ENCODE measurements around the gene ARID3A. TPM values are rescaled to one million over a fixed set of nuclear protein-coding genes. Genes with fewer than 3 reads are reported as not detected.

Gene ARID3A
- total and polyA plus RNA-seq, 2 donors (not counting 3 experiments of a cell fraction or from before 2014, with no cell fraction given) = 5.4 to 13.2 TPM

DNA sequence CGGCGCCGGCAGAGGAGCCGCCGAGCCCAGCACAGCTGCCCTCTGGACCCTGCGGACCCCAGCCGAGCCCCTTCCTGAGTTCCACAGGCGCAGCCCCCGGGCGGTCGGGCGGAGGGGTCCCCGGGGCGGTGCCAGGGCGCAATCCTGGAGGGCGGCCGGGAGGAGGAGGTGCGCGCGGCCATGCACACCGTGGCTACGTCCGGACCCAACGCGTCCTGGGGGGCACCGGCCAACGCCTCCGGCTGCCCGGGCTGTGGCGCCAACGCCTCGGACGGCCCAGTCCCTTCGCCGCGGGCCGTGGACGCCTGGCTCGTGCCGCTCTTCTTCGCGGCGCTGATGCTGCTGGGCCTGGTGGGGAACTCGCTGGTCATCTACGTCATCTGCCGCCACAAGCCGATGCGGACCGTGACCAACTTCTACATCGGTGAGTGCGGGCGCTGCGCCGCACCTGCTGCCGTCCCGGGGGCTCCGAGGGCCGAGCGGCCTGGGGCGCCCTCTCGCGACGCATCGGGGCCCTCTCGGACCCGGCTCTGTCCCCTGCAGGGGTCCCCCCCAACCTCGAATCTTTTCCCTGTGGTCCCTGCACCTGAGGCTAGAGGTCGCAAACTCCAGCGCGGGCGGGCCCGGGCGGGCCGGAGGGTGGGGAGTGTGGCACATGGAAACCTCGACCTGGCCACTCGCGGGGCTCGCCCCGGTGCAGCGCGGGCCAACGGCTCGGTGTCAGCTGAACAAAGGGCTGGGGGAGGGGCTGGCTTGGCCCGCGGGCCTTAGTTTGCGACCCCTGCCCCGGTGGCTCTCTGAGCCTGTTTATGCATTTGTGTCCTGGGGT, 8.3 kb upstream of the ARID3A start, which contains the start of gene KISS1R:
Gene KISS1R, plus strand, starts transcription at position 11 of the 829 bp plus-strand sequence. Its CDS starts 170 bp downstream, at position 181.
- ChIA-PET CTCF (interaction anchor here (0.9 kb wide), 1 partner anchor 61 kb away, joined by 3 read pairs; no protein-coding TSS in a partner anchor), POLR2A (no interaction called here)
- Histone ChIP-seq H3K27me3 (ENCODE audit: control insufficient read depth in 2 of 2, insufficient read depth in 2 of 2, low read length in 2 of 2) (peaks cover 28 to 35% of the 10 kb centered on the region in 2 experiments), H3K4me1 (ENCODE audit: control insufficient read depth, extremely low read depth, insufficient read depth, low read length) (peaks cover 6% of the 10 kb centered on the region), H3K27ac (ENCODE audit: insufficient read depth, low read depth, low read length) (no peak within 1 kb of the TSS), H3K4me3 (replicated peaks in 1 of 3; ENCODE audit: insufficient read depth in 1 of 3, low read depth in 1 of 3, low read length in 3 of 3) (no peak within 1 kb of the TSS), H3K9ac (replicated peaks; ENCODE audit: extremely low read depth, insufficient read depth, low read length) (no peak within 1 kb of the TSS), H3K36me3 (ENCODE audit: control insufficient read depth in 2 of 2, extremely low read depth in 1 of 2, insufficient read depth in 2 of 2, low read length in 2 of 2) (no peaks in the 10 kb centered on the region), H3K9me1 (replicated peaks; ENCODE audit: control insufficient read depth, extremely low read depth, insufficient read depth, low read length) (no peaks in the 10 kb centered on the region), H3K4me2 (ENCODE audit: insufficient read depth, low read length) (no peak within 1 kb of the TSS), H4K20me1 (replicated peaks; ENCODE audit: control insufficient read depth, extremely low read depth, insufficient read depth, low read length) (no peaks in the 10 kb centered on the region), H2AFZ (ENCODE audit: low read depth, low read length) (no peak within 1 kb of the TSS), H3K9me3 (replicated peaks; ENCODE audit: control insufficient read depth, insufficient read depth, low read length) (no peaks in the 10 kb centered on the region), H3K79me2 (ENCODE audit: control insufficient read depth, insufficient read depth, low read length) (no peaks in the 10 kb centered on the region)
- no peak for DNase-seq (ENCODE audit: low read depth, low spot score)
- intact Hi-C loops (cut with micrococcal nuclease) = no loop called here
- no peak for FAIRE-seq
- BruUV-seq (replicated peaks) = no TSS peak
- dilution Hi-C loops (cut with MboI; ENCODE audit: extremely low pct_ligation_motif_present, low sequenced_read_pairs) = no loop called here
- TF ChIP-seq JUN (IDR thresholded peaks at IDR 0.05; ENCODE audit: borderline replicate concordance, insufficient read depth, insufficient read length, low read depth) (no peak), EZH2 (IDR thresholded peaks at IDR 0.05; ENCODE audit: borderline replicate concordance, low read depth, low read length, severe bottlenecking) (peak; percentile 99)
- TF ChIP-seq, protein P1, sequence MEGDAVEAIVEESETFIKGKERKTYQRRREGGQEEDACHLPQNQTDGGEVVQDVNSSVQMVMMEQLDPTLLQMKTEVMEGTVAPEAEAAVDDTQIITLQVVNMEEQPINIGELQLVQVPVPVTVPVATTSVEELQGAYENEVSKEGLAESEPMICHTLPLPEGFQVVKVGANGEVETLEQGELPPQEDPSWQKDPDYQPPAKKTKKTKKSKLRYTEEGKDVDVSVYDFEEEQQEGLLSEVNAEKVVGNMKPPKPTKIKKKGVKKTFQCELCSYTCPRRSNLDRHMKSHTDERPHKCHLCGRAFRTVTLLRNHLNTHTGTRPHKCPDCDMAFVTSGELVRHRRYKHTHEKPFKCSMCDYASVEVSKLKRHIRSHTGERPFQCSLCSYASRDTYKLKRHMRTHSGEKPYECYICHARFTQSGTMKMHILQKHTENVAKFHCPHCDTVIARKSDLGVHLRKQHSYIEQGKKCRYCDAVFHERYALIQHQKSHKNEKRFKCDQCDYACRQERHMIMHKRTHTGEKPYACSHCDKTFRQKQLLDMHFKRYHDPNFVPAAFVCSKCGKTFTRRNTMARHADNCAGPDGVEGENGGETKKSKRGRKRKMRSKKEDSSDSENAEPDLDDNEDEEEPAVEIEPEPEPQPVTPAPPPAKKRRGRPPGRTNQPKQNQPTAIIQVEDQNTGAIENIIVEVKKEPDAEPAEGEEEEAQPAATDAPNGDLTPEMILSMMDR (IDR thresholded peaks at IDR 0.05; ENCODE audit: extremely low read depth in 1 of 2, insufficient read depth in 1 of 2, low read depth in 1 of 2, low read length in 2 of 2) = peak; percentile 31 to 58

DNA sequence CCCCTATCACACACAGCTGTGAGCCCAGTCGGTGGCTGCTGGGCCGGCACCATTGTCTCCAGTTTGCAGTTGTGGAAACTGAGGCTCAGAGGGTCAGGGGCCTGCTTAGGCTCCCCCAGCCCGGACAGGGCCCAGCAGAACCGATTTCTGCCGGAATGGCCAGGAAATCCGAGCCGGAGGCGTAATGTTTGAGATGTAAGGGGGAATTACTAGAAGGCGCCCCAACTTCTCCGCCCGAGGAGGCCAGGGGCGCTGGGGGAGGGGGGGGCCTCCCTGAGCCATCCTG, 7.7 kb upstream of the ARID3A start:
- H3K4me3 ChIP-seq (replicated peaks in 1 of 3; ENCODE audit: insufficient read depth in 1 of 3, low read depth in 1 of 3, low read length in 3 of 3) = no peak overlapping the region
- intact Hi-C loops (cut with micrococcal nuclease) (no loop called here), dilution Hi-C loops (cut with MboI; ENCODE audit: extremely low pct_ligation_motif_present, low sequenced_read_pairs) (no loop called here)
- no peak for DNase-seq (ENCODE audit: low read depth, low spot score)
- FAIRE-seq = no peak
- peaks cover 28 to 35% of the 10 kb centered on the region in 2 experiments for H3K27me3 ChIP-seq (ENCODE audit: control insufficient read depth in 2 of 2, insufficient read depth in 2 of 2, low read length in 2 of 2)
- no peak overlapping the region for H3K27ac ChIP-seq (ENCODE audit: insufficient read depth, low read depth, low read length)
- H3K36me3 ChIP-seq (ENCODE audit: control insufficient read depth in 2 of 2, extremely low read depth in 1 of 2, insufficient read depth in 2 of 2, low read length in 2 of 2) = no peaks in the 10 kb centered on the region
- H3K4me1 ChIP-seq (ENCODE audit: control insufficient read depth, extremely low read depth, insufficient read depth, low read length) = peaks cover 6% of the 10 kb centered on the region
- no peak overlapping the region for H2AFZ ChIP-seq (ENCODE audit: low read depth, low read length)
- ChIA-PET CTCF (interaction anchor here (0.9 kb wide), 1 partner anchor 62 kb away, joined by 3 read pairs; no protein-coding TSS in a partner anchor), POLR2A (no interaction called here)
- H3K9ac ChIP-seq (replicated peaks; ENCODE audit: extremely low read depth, insufficient read depth, low read length) = no peak overlapping the region
- peak; percentile 97 for TF ChIP-seq EZH2 (IDR thresholded peaks at IDR 0.05; ENCODE audit: borderline replicate concordance, low read depth, low read length, severe bottlenecking)
- no peak for TF ChIP-seq JUN (IDR thresholded peaks at IDR 0.05; ENCODE audit: borderline replicate concordance, insufficient read depth, insufficient read length, low read depth)
- H3K9me1 ChIP-seq (replicated peaks; ENCODE audit: control insufficient read depth, extremely low read depth, insufficient read depth, low read length) = no peaks in the 10 kb centered on the region
- H3K4me2 ChIP-seq (ENCODE audit: insufficient read depth, low read length) = no peak overlapping the region
- H3K9me3 ChIP-seq (replicated peaks; ENCODE audit: control insufficient read depth, insufficient read depth, low read length) = no peaks in the 10 kb centered on the region
- no peaks in the 10 kb centered on the region for H4K20me1 ChIP-seq (replicated peaks; ENCODE audit: control insufficient read depth, extremely low read depth, insufficient read depth, low read length)
- H3K79me2 ChIP-seq (ENCODE audit: control insufficient read depth, insufficient read depth, low read length) = no peaks in the 10 kb centered on the region
- BruUV-seq (replicated peaks) = no TSS peak
